ENCODE results near the gene NRG3. TPM values are rescaled to one million over a fixed set of nuclear protein-coding genes. Genes with fewer than 3 reads are reported as not detected.

Gene NRG3
- total RNA-seq, 1 donor from 2014 or later: 1.6 TPM

DNA sequence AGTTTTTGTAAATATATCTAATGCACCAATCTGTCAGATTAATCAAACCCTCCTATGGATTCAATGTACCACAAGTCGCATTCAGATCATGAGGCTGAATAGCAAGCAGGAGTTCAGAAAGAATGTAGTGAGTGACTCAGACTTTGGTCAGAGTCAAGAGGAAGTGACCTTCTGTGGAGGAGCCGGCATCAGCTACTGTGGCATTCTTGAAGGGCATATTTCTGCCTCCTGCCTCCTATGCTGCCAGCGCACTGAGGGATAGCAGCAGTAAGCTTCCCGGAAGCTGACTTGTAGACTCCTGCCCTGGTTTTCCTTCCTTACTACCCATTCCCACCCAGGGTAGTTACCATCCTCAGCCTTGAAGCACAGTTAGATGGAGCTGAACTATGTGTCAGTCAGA is 867.5 kb downstream of the NRG3 start:
- intact Hi-C loops (cut with DNase I): no loop called here
- no peaks in the 10 kb centered on the region for H3K4me1 ChIP-seq
- no peak for TF ChIP-seq CTCF (IDR thresholded peaks at IDR 0.05)
- no peaks in the 10 kb centered on the region for H3K36me3 ChIP-seq
- H3K4me3 ChIP-seq: no peak overlapping the region
- no peaks in the 10 kb centered on the region for H3K27me3 ChIP-seq
- DNase-seq (ENCODE audit: low spot score in 2 of 2): no peak
- no peaks in the 10 kb centered on the region for H3K9me3 ChIP-seq
- H3K27ac ChIP-seq: no peak overlapping the region

- Histone ChIP-seq H3K27ac (no peak overlapping the region), H3K36me3 (no peaks in the 10 kb centered on the region), H3K4me3 (no peak overlapping the region), H3K4me1 (no peaks in the 10 kb centered on the region), H3K27me3 (no peaks in the 10 kb centered on the region), H3K9me3 (no peaks in the 10 kb centered on the region)
- no peak for TF ChIP-seq CTCF (IDR thresholded peaks at IDR 0.05)
- intact Hi-C loops (cut with DNase I): no loop called here
- no peak for DNase-seq (ENCODE audit: low spot score in 2 of 2)
Measured at GRCh38 chr10:82742898-82743297, 867.9 kb downstream of the NRG3 start.

DNA sequence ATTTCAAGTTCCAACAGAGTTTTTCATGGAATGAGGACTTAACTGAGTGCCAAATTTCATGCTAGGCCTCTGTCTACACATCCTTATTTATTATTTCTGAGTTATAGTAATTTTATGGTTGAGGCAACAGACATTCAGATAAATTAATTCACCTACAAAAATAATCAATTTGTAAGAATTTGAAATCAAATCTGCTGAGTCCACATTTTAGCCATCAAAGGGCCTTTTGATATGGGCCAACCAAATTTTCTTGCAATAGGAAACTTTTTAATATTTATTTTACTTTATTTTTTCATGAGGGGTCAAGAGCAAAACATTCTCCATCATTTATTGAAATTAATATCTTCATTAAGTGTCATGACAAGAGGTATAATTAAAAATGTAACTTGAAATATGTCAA is 875.5 kb downstream of the NRG3 start:
- no peaks in the 10 kb centered on the region for H3K9me3 ChIP-seq
- no peak for TF ChIP-seq CTCF (IDR thresholded peaks at IDR 0.05)
- H3K4me1 ChIP-seq: no peaks in the 10 kb centered on the region
- H3K36me3 ChIP-seq: no peaks in the 10 kb centered on the region
- H3K27me3 ChIP-seq: no peaks in the 10 kb centered on the region
- intact Hi-C loops (cut with DNase I): no loop called here
- H3K4me3 ChIP-seq: no peak overlapping the region
- no peak overlapping the region for H3K27ac ChIP-seq
- DNase-seq (ENCODE audit: low spot score in 2 of 2): no peak

DNA sequence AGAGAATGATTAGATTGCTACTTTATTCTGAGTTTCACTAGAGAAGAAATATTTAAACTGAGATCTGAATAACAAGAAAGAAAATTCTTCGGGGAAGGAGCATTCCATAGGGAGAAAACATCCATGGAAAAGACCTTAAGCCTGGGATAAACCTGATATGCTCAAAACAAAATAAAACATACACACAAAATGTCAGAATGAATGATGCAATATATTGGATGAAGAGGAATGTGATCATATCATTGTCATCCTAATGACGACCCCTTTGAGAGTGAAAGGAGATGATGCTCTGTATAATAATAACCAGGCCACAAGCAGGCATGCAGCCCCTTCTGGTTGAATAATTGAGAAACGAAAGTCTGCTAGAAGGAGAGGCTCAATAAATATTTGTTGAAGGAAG is 882.4 kb downstream of the NRG3 start:
- no peak for TF ChIP-seq CTCF (IDR thresholded peaks at IDR 0.05)
- intact Hi-C loops (cut with DNase I): no loop called here
- DNase-seq (ENCODE audit: low spot score in 2 of 2): no peak

DNA sequence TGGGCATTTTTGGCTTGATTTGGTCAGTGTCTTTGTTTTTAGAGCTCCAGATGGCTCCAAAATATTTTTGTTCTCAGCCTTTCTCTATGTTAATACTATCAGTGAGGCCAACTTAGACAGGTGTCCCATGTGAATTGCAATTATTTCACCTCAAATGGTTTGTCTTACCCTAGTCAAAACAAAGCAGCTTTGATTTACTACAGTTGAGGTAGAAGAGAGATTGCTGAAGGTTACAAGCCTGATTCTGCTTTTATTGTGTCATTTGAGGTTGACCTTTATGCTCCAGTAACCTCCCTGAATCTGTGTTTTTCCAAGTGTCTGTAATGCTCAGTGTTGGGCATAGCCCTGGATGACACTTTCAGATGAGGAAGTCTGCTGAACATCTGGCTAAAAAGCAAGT is 882.9 kb downstream of the NRG3 start:
- no peak for DNase-seq (ENCODE audit: low spot score in 2 of 2)
- Histone ChIP-seq H3K27ac (no peak overlapping the region), H3K27me3 (no peaks in the 10 kb centered on the region), H3K36me3 (no peaks in the 10 kb centered on the region), H3K4me1 (no peaks in the 10 kb centered on the region), H3K4me3 (no peak overlapping the region), H3K9me3 (no peaks in the 10 kb centered on the region)
- TF ChIP-seq CTCF (IDR thresholded peaks at IDR 0.05): no peak
- intact Hi-C loops (cut with DNase I): no loop called here

More for the DNA sequence above, 882.4 kb downstream of the NRG3 start:
- no peaks in the 10 kb centered on the region for H3K27me3 ChIP-seq
- H3K4me1 ChIP-seq: no peaks in the 10 kb centered on the region
- H3K36me3 ChIP-seq: no peaks in the 10 kb centered on the region
- H3K9me3 ChIP-seq: no peaks in the 10 kb centered on the region
- no peak overlapping the region for H3K27ac ChIP-seq
- no peak overlapping the region for H3K4me3 ChIP-seq

DNA sequence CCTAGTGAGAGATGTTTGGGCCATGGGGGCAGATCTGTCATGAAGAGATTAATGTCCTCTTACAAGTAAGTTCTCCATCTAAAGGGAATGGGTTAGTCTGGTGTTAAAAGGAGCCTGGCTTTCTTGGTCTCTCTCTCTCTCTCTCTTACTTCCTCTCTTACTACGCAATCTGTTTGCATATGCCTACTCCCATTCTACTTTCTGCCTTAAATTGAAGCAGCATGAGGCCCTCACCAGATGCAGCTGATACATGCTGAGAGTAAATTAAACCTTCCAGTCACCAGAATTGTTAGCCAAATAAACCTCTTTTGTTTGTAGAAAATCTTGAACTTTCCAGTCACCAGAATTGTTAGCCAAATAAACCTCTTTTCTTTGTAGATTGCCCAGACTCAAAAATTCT is 884.1 kb downstream of the NRG3 start:
- Histone ChIP-seq H3K27me3 (no peaks in the 10 kb centered on the region), H3K4me1 (no peaks in the 10 kb centered on the region), H3K9me3 (no peaks in the 10 kb centered on the region), H3K36me3 (no peaks in the 10 kb centered on the region), H3K4me3 (no peak overlapping the region), H3K27ac (no peak overlapping the region)
- DNase-seq (ENCODE audit: low spot score in 2 of 2): no peak
- TF ChIP-seq CTCF (IDR thresholded peaks at IDR 0.05): no peak
- intact Hi-C loops (cut with DNase I): no loop called here
